WTC11 (cell line): ENCODE results near the gene MED23. TPM values are rescaled to one million over a fixed set of nuclear protein-coding genes. Genes with fewer than 3 reads are reported as not detected.
A peak's percentile ranks its signal among the peaks of the same experiment; 100 is the strongest.

Experiments used
- ATAC-seq: fragments of 200-7000 bp; cut with Tn5 transposase; 2 replicates; pipeline ENCODE4 v1.10.0; 2021; ENCODE audit warnings: mild to moderate bottlenecking, moderate library complexity
- CTCF ChIA-PET: fragments of 300-600 bp; sonication (Branson Sonifier 250); formaldehyde crosslinking; loops from one replicate; lab custom pipeline; 2021; ENCODE audit warnings: antibody characterized with exemption; lab: Charles Lee
- POLR2A ChIA-PET: fragments of 350-600 bp; sonication (Branson Sonifier 250); formaldehyde crosslinking; loops from one replicate; lab custom pipeline; 2021; ENCODE audit warnings: antibody characterized with exemption; lab: Charles Lee
- DNase-seq: peaks from one replicate; pipeline ENCODE4 v3.0.0; 2021; ENCODE audit warnings: low spot score
- H3K27ac Mint-ChIP-seq: 2 replicates; pipeline ENCODE4 v1.8.0; 2021; ENCODE audit warnings: mixed read lengths
- H3K27me3 Mint-ChIP-seq: 2 replicates; pipeline ENCODE4 v1.8.0; 2021; ENCODE audit warnings: low read depth, mild to moderate bottlenecking, moderate library complexity, mixed read lengths
- H3K36me3 Mint-ChIP-seq: 2 replicates; pipeline ENCODE4 v1.8.0; 2021; ENCODE audit warnings: mixed read lengths
- H3K4me1 Mint-ChIP-seq: 2 replicates; pipeline ENCODE4 v1.8.0; 2022; ENCODE audit warnings: mixed read lengths
- H3K4me3 Mint-ChIP-seq: 2 replicates; pipeline ENCODE4 v1.8.0; 2021; ENCODE audit warnings: mild to moderate bottlenecking, moderate library complexity, mixed read lengths
- H3K9me3 Mint-ChIP-seq: 2 replicates; pipeline ENCODE4 v1.8.0; 2021; ENCODE audit warnings: mixed read lengths
- AFF4 ChIP-seq: sonication (generic); formaldehyde crosslinking; IDR thresholded peaks from 2 replicates; pipeline ENCODE4 v1.8.1; 2023; ENCODE audit warnings: mild to moderate bottlenecking, missing genetic modification reagents, borderline replicate concordance
- AR ChIP-seq: fragments of 250-450 bp; sonication (Bioruptor Pico); IDR thresholded peaks from 2 replicates; pipeline ENCODE4 v1.9.0; 2021; ENCODE audit warnings: mild to moderate bottlenecking
- ATF3 ChIP-seq: sonication (generic); formaldehyde crosslinking; conservative IDR thresholded peaks from 2 replicates; pipeline ENCODE4 v1.8.1; 2022; ENCODE audit warnings: mild to moderate bottlenecking, missing genetic modification reagents
- E2F4 ChIP-seq: sonication (generic); formaldehyde crosslinking; IDR thresholded peaks from 2 replicates; pipeline ENCODE4 v1.8.1; 2022; ENCODE audit warnings: low read depth, mild to moderate bottlenecking, moderate library complexity, missing genetic modification reagents, borderline replicate concordance
- FOXJ3 ChIP-seq: sonication (generic); formaldehyde crosslinking; IDR thresholded peaks from 2 replicates; pipeline ENCODE4 v1.9.0; 2021; ENCODE audit warnings: missing genetic modification reagents, mild to moderate bottlenecking, borderline replicate concordance
- GRHL2 ChIP-seq: fragments of 250-450 bp; sonication (Bioruptor Pico); IDR thresholded peaks from 2 replicates; pipeline ENCODE4 v1.8.0; 2022; ENCODE audit warnings: mild to moderate bottlenecking, moderate library complexity; ENCODE audit not compliant: insufficient replicate concordance, severe bottlenecking
- JAZF1 ChIP-seq: fragments of 250-450 bp; sonication (Bioruptor Pico); IDR thresholded peaks from 2 replicates; pipeline ENCODE4 v1.9.0; 2021; ENCODE audit warnings: moderate library complexity, mild to moderate bottlenecking, inconsistent platforms
- KAT7 ChIP-seq: sonication (generic); formaldehyde crosslinking; IDR thresholded peaks from 2 replicates; pipeline ENCODE4 v1.8.1; 2023; ENCODE audit warnings: missing genetic modification reagents, mild to moderate bottlenecking, borderline replicate concordance
- MXD4 ChIP-seq: fragments of 250-450 bp; sonication (Bioruptor Pico); IDR thresholded peaks from 2 replicates; pipeline ENCODE4 v1.8.0; 2021; ENCODE audit warnings: mild to moderate bottlenecking, moderate library complexity, borderline replicate concordance
- NR3C1 ChIP-seq: sonication (generic); formaldehyde crosslinking; conservative IDR thresholded peaks from 2 replicates; pipeline ENCODE4 v1.8.1; 2023; ENCODE audit warnings: low read depth, mild to moderate bottlenecking, missing genetic modification reagents
- PREB ChIP-seq: sonication (generic); formaldehyde crosslinking; IDR thresholded peaks from 2 replicates; pipeline ENCODE4 v1.8.1; 2022; ENCODE audit warnings: mild to moderate bottlenecking, missing genetic modification reagents, moderate library complexity, borderline replicate concordance
- SMAD3 ChIP-seq: sonication (generic); formaldehyde crosslinking; IDR thresholded peaks from 2 replicates; pipeline ENCODE4 v1.8.0; 2022; ENCODE audit warnings: missing genetic modification reagents, mild to moderate bottlenecking, borderline replicate concordance
- SMAD4 ChIP-seq: sonication (generic); formaldehyde crosslinking; IDR thresholded peaks from 2 replicates; pipeline ENCODE4 v1.8.0; 2022; ENCODE audit warnings: mild to moderate bottlenecking, missing genetic modification reagents
- ZNF121 ChIP-seq: sonication (generic); formaldehyde crosslinking; IDR thresholded peaks from 2 replicates; pipeline ENCODE4 v1.8.0; 2023; ENCODE audit warnings: missing genetic modification reagents
- ZNF512 ChIP-seq: sonication (generic); formaldehyde crosslinking; IDR thresholded peaks from 2 replicates; pipeline ENCODE4 v1.8.1; 2022; ENCODE audit warnings: missing genetic modification reagents, borderline replicate concordance
- ZSCAN18 ChIP-seq: fragments of 250-450 bp; sonication (Bioruptor Pico); IDR thresholded peaks from 2 replicates; pipeline ENCODE4 v2.1.2; 2022; ENCODE audit warnings: mild to moderate bottlenecking, moderate library complexity
- total RNA-seq: library from RNA; stranded (reverse); gene quantifications from 3 replicates; pipeline ENCODE4 v1.2.3, GENCODE V29; 2021

Gene MED23
- total RNA-seq, 1 experiment from 2014 or later: 19.0 TPM

- ChIA-PET CTCF (no interaction called here), POLR2A (no interaction called here)
- no peak overlapping the region for H3K4me3 Mint-ChIP-seq
- H3K9me3 Mint-ChIP-seq: no peaks in the 10 kb centered on the region
- 0 out of 2 replicates have a peak, but pooled peaks have one; percentile 48 for TF ChIP-seq ZNF121 (CRISPR knock-in tag)
- no peak for TF ChIP-seq ATF3 (CRISPR knock-in tag)
- DNase-seq: no peak
- H3K36me3 Mint-ChIP-seq: no peaks in the 10 kb centered on the region
- ATAC-seq: no peak
- peaks cover 10% of the 10 kb centered on the region for H3K27me3 Mint-ChIP-seq
- no peak overlapping the region for H3K27ac Mint-ChIP-seq
- no peaks in the 10 kb centered on the region for H3K4me1 Mint-ChIP-seq
These were observed 14.5 kb upstream of the MED23 start for GRCh38 chr6:131642565-131642964.

GRCh38 chr6:131641554-131641953, 13.5 kb upstream of the MED23 start:
- TF ChIP-seq ATF3 (CRISPR knock-in tag) (no peak), SMAD3 (CRISPR knock-in tag) (no peak), E2F4 (CRISPR knock-in tag) (no peak), FOXJ3 (CRISPR knock-in tag) (no peak), ZNF121 (CRISPR knock-in tag) (no peak), NR3C1 (no peak), SMAD4 (no peak), KAT7 (no peak), AR (no peak), ZSCAN18 (CRISPR knock-in tag) (no peak), AFF4 (no peak)
- H3K27ac Mint-ChIP-seq: no peak overlapping the region
- ATAC-seq: no peak

GRCh38 chr6:131640576-131640975, 12.5 kb upstream of the MED23 start:
- no peak overlapping the region for H3K4me3 Mint-ChIP-seq
- peaks cover 15% of the 10 kb centered on the region for H3K27me3 Mint-ChIP-seq
- H3K4me1 Mint-ChIP-seq: no peaks in the 10 kb centered on the region
- CTCF ChIA-PET: interaction anchor here (4.6 kb wide), 1 partner anchor 12 kb away, joined by 57 read pairs; the partner anchor contains the start of gene MED23
- H3K36me3 Mint-ChIP-seq: no peaks in the 10 kb centered on the region
- DNase-seq (no peak), ATAC-seq (no peak)
- POLR2A ChIA-PET: no interaction called here
- no peak overlapping the region for H3K27ac Mint-ChIP-seq
- H3K9me3 Mint-ChIP-seq: no peaks in the 10 kb centered on the region
- TF ChIP-seq MXD4 (CRISPR knock-in tag) (no peak), ZNF512 (CRISPR knock-in tag) (no peak), E2F4 (CRISPR knock-in tag) (no peak), JAZF1 (CRISPR knock-in tag) (no peak), PREB (CRISPR knock-in tag) (no peak), GRHL2 (CRISPR knock-in tag) (no peak)

More at GRCh38 chr6:131641554-131641953, 13.5 kb upstream of the MED23 start:
- no peak overlapping the region for H3K4me3 Mint-ChIP-seq
- H3K36me3 Mint-ChIP-seq: no peaks in the 10 kb centered on the region
- CTCF ChIA-PET: no interaction called here
- no peaks in the 10 kb centered on the region for H3K9me3 Mint-ChIP-seq
- H3K4me1 Mint-ChIP-seq: no peaks in the 10 kb centered on the region
- POLR2A ChIA-PET: no interaction called here
- DNase-seq: no peak
- H3K27me3 Mint-ChIP-seq: peaks cover 15% of the 10 kb centered on the region
